SU-DHL-6 (cell line): ENCODE data around the gene OMP.

Experiments used
- H2AFZ ChIP-seq: fragments of 200-600 bp; sonication (generic); 2 replicates; pipeline ENCODE4 v1.6.1; 2014; ENCODE audit warnings: low read depth, mild to moderate bottlenecking, moderate library complexity, mixed read lengths, antibody characterized with exemption, low read length; ENCODE audit not compliant: severe bottlenecking
- H3F3A ChIP-seq: fragments of 200-600 bp; shearing (Covaris generic); 2 replicates; pipeline ENCODE4 v1.6.0; 2016; ENCODE audit warnings: antibody characterized with exemption, mild to moderate bottlenecking; ENCODE audit not compliant: insufficient read depth
- H3K27ac ChIP-seq: fragments of 200-600 bp; sonication (generic); 2 replicates; pipeline ENCODE4 v1.5.1; 2016; ENCODE audit warnings: low read depth, mild to moderate bottlenecking, low read length, moderate library complexity, mixed read lengths
- H3K27me3 ChIP-seq: fragments of 200-600 bp; sonication (generic), shearing (Covaris generic); 2 replicates; pipeline ENCODE4 v1.6.0; 2014; ENCODE audit warnings: mild to moderate bottlenecking, low read length
- H3K36me3 ChIP-seq: fragments of 200-600 bp; sonication (generic); 2 replicates; pipeline ENCODE4 v1.6.1; 2014; ENCODE audit warnings: mild to moderate bottlenecking, low read length, mixed read lengths
- H3K4me2 ChIP-seq: fragments of 300-600, 200-600 bp; shearing (Covaris generic), sonication (generic); 2 replicates; pipeline ENCODE4 v1.6.0; 2014; ENCODE audit warnings: low read length, low read depth, mild to moderate bottlenecking; ENCODE audit not compliant: poor library complexity, severe bottlenecking
- H3K4me3 ChIP-seq: fragments of 200-600 bp; sonication (generic); 2 replicates; pipeline ENCODE4 v1.5.1; 2014; ENCODE audit warnings: antibody characterized with exemption, low read length, mild to moderate bottlenecking, mixed read lengths; ENCODE audit not compliant: insufficient read depth, poor library complexity, severe bottlenecking
- H3K79me2 ChIP-seq: fragments of 200-600 bp; sonication (generic); 2 replicates; pipeline ENCODE4 v1.6.1; 2014; ENCODE audit warnings: mild to moderate bottlenecking, low read length, moderate library complexity; ENCODE audit not compliant: insufficient read depth
- H3K9ac ChIP-seq: fragments of 200-600 bp; sonication (generic); 2 replicates; pipeline ENCODE4 v1.7.0; 2014; ENCODE audit warnings: mild to moderate bottlenecking, low read length
- H3K9me2 ChIP-seq: fragments of 200-600 bp; sonication (generic); replicated peaks from 2 replicates; pipeline ENCODE4 v1.6.1; 2014; ENCODE audit warnings: low read length; ENCODE audit not compliant: insufficient read depth
- H3K9me3 ChIP-seq: fragments of 200-600 bp; sonication (generic); 2 replicates; pipeline ENCODE4 v1.6.1; 2014; ENCODE audit warnings: low read length, mixed read lengths; ENCODE audit not compliant: insufficient read depth
- H4K20me1 ChIP-seq: fragments of 200-600 bp; sonication (generic); 2 replicates; pipeline ENCODE4 v1.6.1; 2014; ENCODE audit warnings: low read depth, mild to moderate bottlenecking, antibody characterized with exemption, low read length, moderate library complexity, mixed read lengths
- EZH2phosphoT487 ChIP-seq: fragments of 200-600 bp; sonication (generic), shearing (Covaris generic); conservative IDR thresholded peaks from 2 replicates; pipeline ENCODE4 v1.6.1; 2018; ENCODE audit warnings: mild to moderate bottlenecking, antibody characterized with exemption, low read length, moderate library complexity, mixed read lengths
- TF ChIP-seq, protein P1 (sequence below): fragments of 200-600 bp; sonication (generic); IDR thresholded peaks from one replicate; pipeline ENCODE4 v1.5.1; 2017; ENCODE audit warnings: antibody characterized with exemption, mild to moderate bottlenecking, low read length, moderate library complexity; ENCODE audit not compliant: insufficient read depth, poor library complexity, severe bottlenecking

The OMP gene

GRCh38 chr11:77117492-77117891 is 14.9 kb downstream of the OMP start:
- TF ChIP-seq EZH2phosphoT487: no peak
- TF ChIP-seq, protein P1, sequence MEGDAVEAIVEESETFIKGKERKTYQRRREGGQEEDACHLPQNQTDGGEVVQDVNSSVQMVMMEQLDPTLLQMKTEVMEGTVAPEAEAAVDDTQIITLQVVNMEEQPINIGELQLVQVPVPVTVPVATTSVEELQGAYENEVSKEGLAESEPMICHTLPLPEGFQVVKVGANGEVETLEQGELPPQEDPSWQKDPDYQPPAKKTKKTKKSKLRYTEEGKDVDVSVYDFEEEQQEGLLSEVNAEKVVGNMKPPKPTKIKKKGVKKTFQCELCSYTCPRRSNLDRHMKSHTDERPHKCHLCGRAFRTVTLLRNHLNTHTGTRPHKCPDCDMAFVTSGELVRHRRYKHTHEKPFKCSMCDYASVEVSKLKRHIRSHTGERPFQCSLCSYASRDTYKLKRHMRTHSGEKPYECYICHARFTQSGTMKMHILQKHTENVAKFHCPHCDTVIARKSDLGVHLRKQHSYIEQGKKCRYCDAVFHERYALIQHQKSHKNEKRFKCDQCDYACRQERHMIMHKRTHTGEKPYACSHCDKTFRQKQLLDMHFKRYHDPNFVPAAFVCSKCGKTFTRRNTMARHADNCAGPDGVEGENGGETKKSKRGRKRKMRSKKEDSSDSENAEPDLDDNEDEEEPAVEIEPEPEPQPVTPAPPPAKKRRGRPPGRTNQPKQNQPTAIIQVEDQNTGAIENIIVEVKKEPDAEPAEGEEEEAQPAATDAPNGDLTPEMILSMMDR: no peak
- Histone ChIP-seq H3K4me3 (no peak overlapping the region), H2AFZ (no peak overlapping the region), H3K9me2 (no peaks in the 10 kb centered on the region), H3F3A (no peaks in the 10 kb centered on the region), H3K27ac (no peak overlapping the region), H3K27me3 (no peaks in the 10 kb centered on the region), H3K4me2 (no peak overlapping the region), H4K20me1 (no peaks in the 10 kb centered on the region), H3K9ac (no peak overlapping the region), H3K79me2 (no peaks in the 10 kb centered on the region), H3K36me3 (no peaks in the 10 kb centered on the region), H3K9me3 (no peaks in the 10 kb centered on the region)

- no peak for TF ChIP-seq EZH2phosphoT487
- TF ChIP-seq, protein P1: no peak
- H4K20me1 ChIP-seq: no peaks in the 10 kb centered on the region
- no peak overlapping the region for H3K9ac ChIP-seq
- no peak overlapping the region for H2AFZ ChIP-seq
- H3K4me2 ChIP-seq: no peak overlapping the region
- no peaks in the 10 kb centered on the region for H3K9me2 ChIP-seq
- H3K27me3 ChIP-seq: no peaks in the 10 kb centered on the region
- H3K9me3 ChIP-seq: no peaks in the 10 kb centered on the region
- no peaks in the 10 kb centered on the region for H3K79me2 ChIP-seq
- H3K4me3 ChIP-seq: no peak overlapping the region
- H3K36me3 ChIP-seq: no peaks in the 10 kb centered on the region
- no peaks in the 10 kb centered on the region for H3F3A ChIP-seq
- no peak overlapping the region for H3K27ac ChIP-seq
Observed at GRCh38 chr11:77118086-77118485, 15.4 kb downstream of the OMP start.

GRCh38 chr11:77118971-77119370 is 16.3 kb downstream of the OMP start:
- Histone ChIP-seq H3K9me3 (no peaks in the 10 kb centered on the region), H3F3A (no peaks in the 10 kb centered on the region), H3K4me3 (no peak overlapping the region), H3K9me2 (no peaks in the 10 kb centered on the region), H3K79me2 (no peaks in the 10 kb centered on the region), H3K27me3 (no peaks in the 10 kb centered on the region), H4K20me1 (no peaks in the 10 kb centered on the region), H3K9ac (no peak overlapping the region), H3K36me3 (no peaks in the 10 kb centered on the region), H2AFZ (no peak overlapping the region), H3K4me2 (no peak overlapping the region), H3K27ac (no peak overlapping the region)
- TF ChIP-seq, protein P1: no peak
- no peak for TF ChIP-seq EZH2phosphoT487
